Spinal cord (tissue), 10 donors: Measurements from ENCODE around the gene TYSND1. TPM values are rescaled to one million over a fixed set of nuclear protein-coding genes. Genes with fewer than 3 reads are reported as not detected.

Experiments
- DNase-seq, 6 donors: peaks; one replicate each; pipeline versions ENCODE4 v3.0.0 to v3.0.0-alpha.2; 2013 to 2015; ENCODE audit warnings: low spot score in 6 of 6, low read depth in 4 of 6
- H3K27ac ChIP-seq: one replicate; pipeline ENCODE4 v1.5.1; 2013; ENCODE audit warnings: low read depth, low read length, control low read depth
- H3K27me3 ChIP-seq: one replicate; pipeline ENCODE4 v1.6.1; 2013; ENCODE audit warnings: low read length; ENCODE audit not compliant: control insufficient read depth, insufficient read depth
- H3K36me3 ChIP-seq: one replicate; pipeline ENCODE4 v1.6.1; 2013; ENCODE audit warnings: low read length; ENCODE audit not compliant: control insufficient read depth, insufficient read depth
- H3K4me1 ChIP-seq: one replicate; pipeline ENCODE4 v1.6.1; 2013; ENCODE audit warnings: low read length; ENCODE audit not compliant: control insufficient read depth, insufficient read depth
- H3K4me3 ChIP-seq: one replicate; pipeline ENCODE4 v1.5.1; 2013; ENCODE audit warnings: low read depth, low read length, control low read depth
- H3K9me3 ChIP-seq: one replicate; pipeline ENCODE4 v1.6.1; 2013; ENCODE audit warnings: low read length; ENCODE audit not compliant: control insufficient read depth, insufficient read depth
- WGBS: methylation state at CpG from one replicate; pipeline ENCODE4 v1.1.5; 2013; ENCODE audit warnings: missing lambda C conversion rate; ENCODE audit not compliant: insufficient coverage; 5-methylcytosine and 5-hydroxymethylcytosine counted together
- long read RNA-seq, 4 donors: transcript quantifications; one replicate each; lab custom pipeline, GENCODE V29; 2026
- polyA plus RNA-seq, 2 donors: library from polyadenylated mRNA; unstranded; fragments of 120-200 nt; gene quantifications; one replicate each; pipeline ENCODE4 v1.2.1, GENCODE V29; 2013; ENCODE audit not compliant: insufficient read length in 2 of 2
- total RNA-seq, 2 donors: library from RNA; depleted of rRNA in 1 of 2; stranded (reverse); fragments of 120-200 nt in 1 of 2; fragments of >200 nt in 1 of 2; gene quantifications; one replicate each; pipeline versions ENCODE4 v1.2.3 to v1.2.4, GENCODE V29; 2013 to 2014
- donor health status: healthy.

TYSND1 gene
- 1 to 10 TPM; 6.8 to 9.5 TPM for total RNA-seq
- 10 to 100 TPM in 1 of 2 donors, 1 to 10 TPM in 1; 8.9 to 13.0 TPM for polyA plus RNA-seq
- long read RNA-seq, donor 1, partial matches to known transcripts: 0 of 4 reads
- long read RNA-seq, donor 1, other reads (novel, unspliced or antisense): 0 of 4 reads
- long read RNA-seq, donor 2: 0 reads
- long read RNA-seq, donor 3, partial matches to known transcripts: 0 of 1 reads
- long read RNA-seq, donor 3, other reads (novel, unspliced or antisense): 0 of 1 reads
- long read RNA-seq, donor 4, partial matches to known transcripts: 0 of 7 reads
- long read RNA-seq, donor 4, other reads (novel, unspliced or antisense): 0 of 7 reads

GRCh38 chr10:70146489-70147258, at the start of gene TYSND1:
Gene TYSND1, minus strand, starts transcription at chr10:70146700. Its CDS starts 114 bp downstream, at chr10:70146586.
- H3K27me3 ChIP-seq: no peaks in the 10 kb centered on the region
- DNase-seq: peak; percentile 97 to 100 (median 98)
- H3K27ac ChIP-seq: peak within 1 kb of the TSS; percentile 96
- WGBS: under 1% methylated on average over 36 of the region's 39 CpGs
- H3K4me1 ChIP-seq: peaks cover 22% of the 10 kb centered on the region
- H3K4me3 ChIP-seq: peak within 1 kb of the TSS; percentile 70
- H3K36me3 ChIP-seq: peaks cover 17% of the 10 kb centered on the region
- H3K9me3 ChIP-seq: no peaks in the 10 kb centered on the region

- H3K36me3 ChIP-seq: peaks cover 8% of the 10 kb centered on the region
- no peak overlapping the region for H3K27ac ChIP-seq
- peaks cover 2% of the 10 kb centered on the region for H3K9me3 ChIP-seq
- no peak for DNase-seq
- WGBS: 100% methylated on average over 1 of the region's 7 CpGs
- H3K27me3 ChIP-seq: no peaks in the 10 kb centered on the region
- H3K4me1 ChIP-seq: peaks cover 5% of the 10 kb centered on the region
- H3K4me3 ChIP-seq: no peak overlapping the region
These were observed 46.9 kb upstream of the TYSND1 start for GRCh38 chr10:70193391-70193844.

GRCh38 chr10:70192326-70192968, 45.9 kb upstream of the TYSND1 start:
- H3K4me3 ChIP-seq: no peak overlapping the region
- peaks cover 3% of the 10 kb centered on the region for H3K36me3 ChIP-seq
- H3K9me3 ChIP-seq: no peaks in the 10 kb centered on the region
- peaks cover 5% of the 10 kb centered on the region for H3K4me1 ChIP-seq
- no peak overlapping the region for H3K27ac ChIP-seq
- 88% methylated on average over 1 of the region's 5 CpGs for WGBS
- H3K27me3 ChIP-seq: no peaks in the 10 kb centered on the region
- no peak for DNase-seq

GRCh38 chr10:70191972-70192305, 45.4 kb upstream of the TYSND1 start:
- DNase-seq: peak in 1 of 6 donors; percentile 64
- Histone ChIP-seq H3K4me3 (no peak overlapping the region), H3K27ac (no peak overlapping the region), H3K36me3 (no peaks in the 10 kb centered on the region), H3K27me3 (no peaks in the 10 kb centered on the region), H3K9me3 (no peaks in the 10 kb centered on the region), H3K4me1 (peaks cover 5% of the 10 kb centered on the region)

- Histone ChIP-seq H3K4me3 (no peak overlapping the region), H3K4me1 (peaks cover 5% of the 10 kb centered on the region), H3K27me3 (no peaks in the 10 kb centered on the region), H3K9me3 (no peaks in the 10 kb centered on the region), H3K36me3 (no peaks in the 10 kb centered on the region), H3K27ac (no peak overlapping the region)
- DNase-seq: peak in 1 of 6 donors; percentile 42
- WGBS: no CpG with 5 or more reads among the region's 4 CpGs
These were observed 44.9 kb upstream of the TYSND1 start for GRCh38 chr10:70191161-70191971.

- Histone ChIP-seq H3K9me3 (no peaks in the 10 kb centered on the region), H3K27ac (no peak overlapping the region), H3K27me3 (no peaks in the 10 kb centered on the region), H3K36me3 (no peaks in the 10 kb centered on the region), H3K4me1 (peaks cover 5% of the 10 kb centered on the region), H3K4me3 (no peak overlapping the region)
- peak in 1 of 6 donors; percentile 6 for DNase-seq
- 70% methylated on average over 5 of the region's 5 CpGs for WGBS
These were observed 44.1 kb upstream of the TYSND1 start for GRCh38 chr10:70190581-70190980.

- WGBS: 85% methylated on average over 8 of the region's 8 CpGs
- Histone ChIP-seq H3K27me3 (no peaks in the 10 kb centered on the region), H3K27ac (no peak overlapping the region), H3K9me3 (no peaks in the 10 kb centered on the region), H3K36me3 (no peaks in the 10 kb centered on the region), H3K4me1 (peaks cover 5% of the 10 kb centered on the region), H3K4me3 (no peak overlapping the region)
- DNase-seq: no peak
These were observed 43.6 kb upstream of the TYSND1 start for GRCh38 chr10:70190102-70190501.

- Histone ChIP-seq H3K9me3 (no peaks in the 10 kb centered on the region), H3K4me1 (peaks cover 5% of the 10 kb centered on the region), H3K36me3 (no peaks in the 10 kb centered on the region), H3K27me3 (no peaks in the 10 kb centered on the region), H3K4me3 (no peak overlapping the region), H3K27ac (no peak overlapping the region)
- no peak for DNase-seq
- WGBS: 79% methylated on average over 1 of the region's 1 CpG
These were observed 42.3 kb upstream of the TYSND1 start for GRCh38 chr10:70188768-70189167.

GRCh38 chr10:70186571-70186970, 40.1 kb upstream of the TYSND1 start:
- WGBS: 67% methylated on average over 1 of the region's 3 CpGs
- no peak overlapping the region for H3K27ac ChIP-seq

More at GRCh38 chr10:70186571-70186970, 40.1 kb upstream of the TYSND1 start:
- Histone ChIP-seq H3K9me3 (no peaks in the 10 kb centered on the region), H3K4me1 (peaks cover 5% of the 10 kb centered on the region), H3K27me3 (no peaks in the 10 kb centered on the region), H3K36me3 (no peaks in the 10 kb centered on the region), H3K4me3 (no peak overlapping the region)
- DNase-seq: no peak
